NCI-H1092 treated with DMSO at 0.1 percent for 48 hours (cell line): ENCODE results near the gene FCER2.

Experiments used
- DNase-seq: peaks from one replicate; lab custom pipeline; 2025; lab: John Stamatoyannopoulos, UW

The FCER2 gene

DNA sequence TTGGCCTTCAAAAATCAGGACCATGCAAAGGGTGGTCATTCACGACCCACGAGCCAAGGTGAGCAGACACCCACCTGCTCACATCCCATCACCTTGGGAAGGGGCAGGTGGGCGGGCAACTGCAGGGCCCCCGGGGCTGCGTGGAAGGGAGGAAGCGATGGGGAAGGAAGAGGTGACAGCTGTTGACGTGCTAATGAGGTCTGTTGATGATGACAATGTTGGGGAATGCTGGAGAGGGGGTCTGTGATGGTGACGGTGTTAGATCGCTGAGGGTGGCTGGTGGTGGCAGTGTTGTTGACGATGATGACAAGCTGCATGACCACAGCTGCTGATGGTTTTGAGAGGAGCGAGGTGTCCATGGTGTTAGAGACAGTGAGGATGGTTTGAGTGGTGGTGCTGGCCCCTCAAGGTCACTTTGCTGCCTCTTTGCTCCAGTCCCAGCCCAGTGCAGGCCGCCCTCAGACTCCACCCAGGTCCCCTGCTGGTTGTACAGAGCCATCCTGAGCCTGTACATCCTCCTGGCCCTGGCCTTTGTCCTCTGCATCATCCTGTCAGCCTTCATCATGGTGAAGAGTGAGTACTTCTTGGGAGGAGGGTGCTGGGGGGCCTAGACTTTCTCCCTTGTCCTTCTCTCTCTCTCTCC lies 24.1 kb downstream of the FCER2 start:
- DNase-seq, result no peak

- DNase-seq, result no peak
Measured at GRCh38 chr19:7676854-7677253, 25.1 kb downstream of the FCER2 start, which contains the start of gene MCEMP1. TSS of gene MCEMP1 (plus strand) at chr19:7677090. CDS start at chr19:7677121, 31 bp downstream.

- no peak for DNase-seq
Measured at GRCh38 chr19:7676376-7676775, 25.6 kb downstream of the FCER2 start.

DNA sequence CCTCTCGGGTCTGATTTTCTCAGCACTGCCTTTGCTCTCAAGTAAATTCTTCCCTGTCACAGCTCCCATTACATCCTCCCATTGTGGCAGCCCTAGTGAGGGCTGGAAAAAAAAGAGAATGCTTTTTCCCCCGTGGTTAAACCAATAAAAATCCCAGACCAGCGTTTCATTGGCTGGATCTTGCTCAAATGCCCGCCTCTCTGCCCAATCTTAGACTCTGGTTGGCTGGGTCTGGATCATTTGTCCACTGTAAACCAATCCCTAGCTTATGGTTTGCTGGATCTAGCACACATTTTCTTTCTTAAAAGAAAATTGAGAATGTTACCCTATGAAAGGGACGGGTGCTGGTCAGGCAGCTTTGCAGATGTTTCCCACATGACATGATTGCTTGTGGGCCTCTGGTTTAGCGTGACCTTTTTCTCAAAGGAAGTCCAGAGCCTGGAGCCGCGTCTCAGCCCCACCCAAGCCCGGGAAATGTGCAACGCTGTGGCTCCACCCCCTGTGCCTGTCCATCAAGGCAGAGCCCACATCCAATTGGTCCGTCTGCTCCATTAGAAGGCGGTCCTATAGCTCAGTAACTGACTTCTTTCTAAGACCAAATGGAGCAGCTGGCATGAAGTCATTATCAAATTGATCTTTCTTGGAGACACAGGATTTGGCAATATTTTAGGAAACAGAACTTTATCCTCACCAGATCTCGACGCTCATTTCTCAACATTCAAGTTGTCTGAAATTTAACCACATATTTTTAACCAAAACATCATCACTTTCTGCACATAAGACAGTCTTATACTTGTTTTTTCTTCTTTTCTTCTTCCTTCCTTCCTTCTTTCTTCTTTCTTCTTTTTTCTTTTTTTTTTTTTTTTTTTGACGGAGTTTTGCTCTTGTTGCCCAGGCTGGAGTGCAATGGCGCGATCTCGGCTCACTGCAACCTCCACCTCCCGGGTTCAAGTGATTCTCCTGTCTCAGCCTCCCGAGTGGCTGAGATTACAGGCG lies 27.6 kb downstream of the FCER2 start:
- DNase-seq, result peak; percentile 11

- DNase-seq, result no peak
Measured at GRCh38 chr19:7672522-7672921, 29.4 kb downstream of the FCER2 start.

GRCh38 chr19:7670790-7671189 lies 31.1 kb downstream of the FCER2 start:
- no peak for DNase-seq

GRCh38 chr19:7670150-7670783 lies 31.7 kb downstream of the FCER2 start:
- DNase-seq, result no peak

DNA sequence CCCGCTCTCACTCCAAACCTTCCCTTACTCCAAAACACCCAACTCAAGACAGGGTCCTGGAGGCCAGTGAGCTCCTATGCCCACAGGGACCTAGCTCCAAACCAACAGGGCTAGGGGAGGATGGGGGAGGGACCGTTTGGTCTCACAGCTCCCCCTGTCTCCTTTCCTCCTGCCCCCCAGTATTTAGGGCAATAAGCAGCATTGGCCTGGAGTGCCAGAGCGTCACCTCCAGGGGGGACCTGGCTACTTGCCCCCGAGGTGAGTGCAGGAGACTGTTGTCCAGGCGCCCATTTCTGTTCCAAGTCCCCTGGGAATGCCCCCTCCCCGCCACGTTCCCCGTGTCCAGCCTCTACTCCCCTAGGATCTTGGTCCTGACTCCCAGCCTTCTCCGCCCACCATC lies 32.3 kb downstream of the FCER2 start:
- DNase-seq, result no peak

GRCh38 chr19:7668842-7669241 lies 33.1 kb downstream of the FCER2 start, which contains the start of gene RETN:
TSS of gene RETN (plus strand) at chr19:7669049. CDS start at chr19:7669327, 278 bp downstream.
- DNase-seq, result no peak

DNA sequence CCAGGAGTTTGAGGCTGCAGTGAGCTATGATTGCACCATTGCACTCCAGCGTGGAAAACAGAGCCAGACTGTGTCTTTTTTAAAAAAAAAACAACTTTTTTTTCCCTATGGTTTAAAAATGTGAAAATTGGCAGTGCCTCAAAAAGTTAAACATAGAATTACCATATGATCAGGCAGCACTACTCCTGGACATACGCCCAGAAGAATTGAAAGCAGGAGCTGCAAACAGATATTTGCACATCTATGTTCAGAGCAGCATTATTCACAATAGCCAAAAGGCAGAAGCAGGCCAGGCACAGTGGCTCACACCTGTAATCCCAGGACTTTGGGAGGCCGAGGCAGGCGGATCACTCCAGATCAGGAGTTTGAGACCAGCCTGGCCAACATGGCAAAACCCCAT lies 36.9 kb downstream of the FCER2 start:
- DNase-seq, result no peak

GRCh38 chr19:7663706-7664105 lies 38.2 kb downstream of the FCER2 start:
- no peak for DNase-seq

DNA sequence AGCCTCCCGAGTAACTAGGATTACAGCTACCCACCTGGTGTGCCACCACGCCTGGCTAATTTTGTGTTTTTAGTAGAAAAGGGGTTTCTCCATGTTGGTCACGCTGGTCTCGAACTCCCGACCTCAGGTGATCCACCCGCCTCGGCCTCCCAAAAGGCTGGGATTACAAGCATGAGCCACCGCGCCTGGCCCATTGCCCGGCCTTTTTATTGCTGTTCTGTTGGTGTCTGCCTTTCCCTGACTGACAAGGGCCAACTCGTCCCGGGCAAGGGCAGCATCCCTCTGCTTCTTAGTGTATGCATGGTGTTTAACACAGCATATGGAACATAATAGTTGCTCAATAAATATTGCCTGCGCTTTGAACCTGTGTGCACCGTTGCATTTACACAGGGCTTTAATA lies 39.3 kb downstream of the FCER2 start:
- no peak for DNase-seq

- no peak for DNase-seq
Measured at GRCh38 chr19:7661744-7662538, 40.0 kb downstream of the FCER2 start.

DNA sequence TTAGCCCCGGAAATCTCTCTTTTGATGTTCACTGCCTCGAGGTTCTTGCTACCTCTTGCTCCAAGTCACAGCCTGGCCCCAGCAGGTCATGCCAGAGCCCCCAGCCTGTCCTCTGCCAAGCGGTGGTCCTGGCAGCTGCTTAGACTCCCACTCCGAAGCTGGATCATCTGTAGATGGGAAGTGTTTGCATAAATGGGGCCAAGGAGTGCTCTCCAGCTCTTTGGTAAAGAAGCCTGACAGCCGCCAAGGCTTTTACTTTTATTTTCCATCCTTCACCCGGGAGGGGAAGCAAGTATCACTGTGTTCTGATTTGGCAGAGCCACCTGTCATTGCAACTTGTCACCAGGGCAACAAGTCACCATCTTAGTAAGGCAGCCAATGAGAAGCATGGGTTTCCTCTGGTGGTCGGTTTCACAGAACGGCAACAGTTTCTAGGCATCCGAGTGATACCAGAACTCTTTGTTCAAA lies 43.7 kb downstream of the FCER2 start:
- DNase-seq, result peak; percentile 18

DNA sequence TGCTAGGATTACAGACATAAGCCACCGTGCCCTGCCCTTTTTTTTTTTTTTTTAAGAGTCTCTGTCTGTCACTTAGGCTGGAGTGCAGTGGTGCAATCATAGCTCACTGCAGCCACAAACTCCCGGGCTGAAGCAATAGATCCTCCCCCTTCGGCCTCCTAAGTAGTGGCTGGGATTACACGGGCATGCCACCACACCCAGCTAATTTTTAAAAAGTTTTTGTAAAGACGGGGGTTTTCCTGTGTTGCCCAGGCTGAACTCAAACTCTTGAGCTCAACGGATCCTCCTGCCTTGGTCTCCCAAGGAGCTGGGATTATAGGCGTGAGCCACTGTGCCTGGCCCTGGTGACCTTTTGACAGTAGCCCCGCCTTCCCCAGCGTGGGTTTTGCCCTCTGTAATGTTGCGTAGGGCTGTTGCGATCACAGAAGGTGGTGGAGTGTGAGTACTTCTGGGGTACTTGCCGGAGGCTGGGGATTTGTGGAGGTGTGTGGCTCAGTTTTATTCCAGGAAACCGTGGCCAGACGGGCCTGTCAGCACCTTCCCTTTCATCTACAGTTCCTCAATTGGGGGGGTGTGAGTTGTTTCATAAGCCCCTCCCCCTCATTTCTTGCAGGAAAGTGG lies 44.7 kb downstream of the FCER2 start:
- no peak for DNase-seq

DNA sequence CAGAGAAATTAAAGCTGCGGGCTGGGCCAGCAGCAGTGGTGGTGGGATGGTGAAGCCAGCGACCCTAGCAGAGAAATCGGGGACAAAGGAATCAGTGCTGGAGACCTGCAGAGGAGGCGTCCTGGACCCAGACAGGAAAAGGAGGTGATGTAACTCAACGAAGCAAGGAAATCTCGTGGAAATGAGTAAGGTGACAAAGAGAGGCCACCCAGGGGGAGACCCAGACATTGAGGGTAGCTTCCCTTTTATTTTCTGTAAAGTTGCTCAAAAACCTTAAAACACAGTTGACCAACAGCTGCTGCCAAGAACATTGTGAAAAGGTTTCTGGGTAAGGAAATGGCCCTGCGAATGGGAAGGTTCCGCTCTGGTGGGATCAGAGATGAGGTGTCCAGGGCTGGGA lies 46.4 kb downstream of the FCER2 start:
- DNase-seq, result no peak

DNA sequence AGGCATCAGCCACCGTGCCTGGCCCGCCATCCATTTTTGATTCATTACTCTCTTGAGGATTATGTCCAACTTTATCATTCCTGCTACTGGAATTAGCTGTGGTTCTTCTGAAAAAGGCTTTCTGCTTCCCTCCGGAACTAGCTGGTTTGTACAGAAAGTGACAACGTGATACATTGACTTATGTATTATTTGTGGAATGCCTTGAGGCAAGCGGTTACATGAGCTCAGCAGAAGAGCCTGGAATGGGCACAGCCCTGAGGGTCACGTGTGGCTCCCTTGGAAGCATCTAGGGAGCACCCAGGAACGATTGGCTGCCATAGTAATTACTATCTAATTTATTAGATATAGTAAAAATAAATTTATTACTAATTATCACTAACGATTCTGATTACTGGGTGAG lies 47.5 kb downstream of the FCER2 start:
- no peak for DNase-seq

- peak; percentile 54 for DNase-seq
Measured at GRCh38 chr19:7652061-7652641, 49.8 kb downstream of the FCER2 start.

DNA sequence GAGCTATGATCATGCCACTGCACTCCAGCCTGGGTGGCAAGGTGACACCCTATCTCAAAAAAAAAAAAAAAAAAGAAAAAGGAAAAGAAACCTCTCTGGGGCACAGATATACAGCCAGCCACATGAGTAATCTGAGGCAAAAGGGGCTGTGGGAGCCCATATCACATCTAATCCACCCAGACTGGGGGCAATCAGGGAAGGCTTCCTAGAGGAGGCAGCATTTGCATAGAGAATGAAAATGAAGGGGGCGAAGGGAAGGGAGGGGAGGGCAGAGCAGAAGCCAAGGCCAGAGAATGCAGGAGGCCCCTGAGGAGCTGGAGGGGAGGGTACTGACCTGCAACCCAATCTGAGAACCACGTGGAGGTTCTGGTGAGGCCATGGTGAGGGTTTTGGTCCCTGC lies 51.8 kb downstream of the FCER2 start:
- no peak for DNase-seq

DNA sequence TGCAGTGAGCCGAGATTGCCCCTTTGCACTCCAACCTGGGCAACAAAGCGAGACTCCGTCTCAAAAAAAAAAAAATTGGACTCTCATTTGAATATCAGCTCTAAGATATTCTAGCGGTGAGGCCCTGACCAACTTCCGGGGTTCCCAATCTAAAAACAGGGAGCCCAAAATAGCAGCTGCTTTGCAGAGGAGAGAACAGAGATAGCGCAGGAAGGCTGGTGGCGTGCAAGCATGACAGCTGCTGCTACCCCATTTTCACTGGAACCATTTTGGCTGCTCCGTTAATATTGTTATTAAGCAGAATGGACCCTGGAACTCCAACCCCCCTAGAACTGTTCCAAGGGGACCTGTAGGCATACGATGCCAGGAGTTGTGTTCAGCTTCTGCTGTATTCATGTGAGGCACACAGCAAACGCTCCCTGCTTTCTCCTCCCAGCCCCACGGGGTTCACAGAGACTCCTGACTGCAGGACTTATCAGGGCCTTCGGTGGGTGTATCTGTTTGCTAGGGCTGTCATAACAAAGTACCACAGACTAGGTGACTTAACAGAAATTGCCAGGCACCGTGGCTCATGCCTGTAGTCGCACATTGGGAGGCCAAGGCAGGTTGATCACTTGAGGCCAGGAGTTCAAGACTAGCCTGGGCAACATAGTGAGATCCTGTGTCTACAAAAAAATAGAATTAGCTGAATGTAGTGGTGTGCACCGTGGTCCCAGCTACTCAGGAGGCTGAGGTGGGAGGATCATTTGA lies 53.5 kb downstream of the FCER2 start:
- DNase-seq, result no peak
